Neural cell (in vitro differentiated cells): ENCODE results near the gene CENPX.

ENCODE experiments used
- CTCF ChIP-seq: fragments of 450-650 bp; IDR thresholded peaks from 2 replicates; pipeline ENCODE4 v1.5.1; 2014; ENCODE audit warnings: antibody characterized with exemption, mild to moderate bottlenecking, moderate library complexity; ENCODE audit not compliant: poor library complexity, severe bottlenecking
- EP300 ChIP-seq: fragments of 450-650 bp; conservative IDR thresholded peaks from 2 replicates; pipeline ENCODE4 v1.6.1; 2014; ENCODE audit warnings: antibody characterized with exemption, mild to moderate bottlenecking, moderate library complexity; ENCODE audit not compliant: poor library complexity, severe bottlenecking
- EZH2 ChIP-seq: fragments of 200-600, 300-800 bp; shearing (Covaris generic), sonication (generic); IDR thresholded peaks from 2 replicates; pipeline ENCODE4 v1.6.1; 2014; ENCODE audit warnings: antibody characterized with exemption, low read length, borderline replicate concordance, mild to moderate bottlenecking; ENCODE audit not compliant: insufficient read depth, poor library complexity, severe bottlenecking
- POLR2AphosphoS5 ChIP-seq: IDR thresholded peaks from 2 replicates; pipeline ENCODE4 v1.6.1; 2012
- RAD21 ChIP-seq: fragments of 450-650 bp; conservative IDR thresholded peaks from 2 replicates; pipeline ENCODE4 v1.6.1; 2014; ENCODE audit warnings: antibody characterized with exemption, mild to moderate bottlenecking, moderate library complexity
- REST ChIP-seq: IDR thresholded peaks from 2 replicates; pipeline ENCODE4 v1.6.1; 2012; ENCODE audit warnings: borderline replicate concordance

- no peak for TF ChIP-seq EP300
- TF ChIP-seq CTCF, result no peak
- TF ChIP-seq POLR2AphosphoS5, result no peak
- no peak for TF ChIP-seq RAD21
- no peak for TF ChIP-seq REST
- no peak for TF ChIP-seq EZH2
Measured at GRCh38 chr17:82063424-82064415, 41.0 kb upstream of the CENPX start.
